ENCODE data around the gene PACS2. TPM values are rescaled to one million over a fixed set of nuclear protein-coding genes. Genes with fewer than 3 reads are reported as not detected.

PACS2 gene
- total RNA-seq, 1 experiment from 2014 or later = 55.2 TPM

DNA sequence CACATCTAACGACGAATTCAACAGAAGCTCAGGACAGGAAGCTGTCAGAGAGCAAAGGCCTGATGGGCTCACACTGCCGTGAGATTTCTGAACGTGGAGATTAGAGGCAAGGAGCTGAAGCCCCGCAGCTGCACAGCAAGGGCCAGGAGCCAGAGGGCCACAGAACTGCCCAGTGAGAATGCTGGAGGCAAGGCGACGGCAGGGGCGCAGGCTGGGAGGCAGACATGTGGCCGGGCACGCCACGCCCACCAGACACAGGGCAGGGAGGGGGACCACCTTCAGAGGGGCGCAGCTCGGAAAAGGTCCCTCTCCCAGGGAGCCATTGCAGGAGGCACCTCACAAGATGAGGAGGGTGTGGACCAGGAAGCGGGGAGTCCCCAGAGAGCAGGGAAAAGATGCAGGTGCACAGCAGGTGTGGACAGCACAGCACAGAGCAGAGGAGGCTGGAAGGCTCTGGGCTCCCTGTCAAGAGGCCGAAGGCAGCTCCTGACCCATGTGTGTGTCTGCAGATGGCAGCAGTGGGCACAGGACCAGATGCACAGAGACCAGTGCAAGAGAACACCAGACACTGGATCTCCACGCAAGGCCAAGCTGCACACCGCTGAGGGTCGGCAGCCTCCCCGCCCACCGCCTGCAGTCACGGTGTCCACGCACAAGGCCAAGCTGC, 43.2 kb upstream of the PACS2 start:
- POLR2A ChIA-PET = no interaction called here
- no TSS peak for BruUV-seq (replicated peaks)
- Histone ChIP-seq H3K4me1 (ENCODE audit: control insufficient read depth, insufficient read depth, low read length) (no peaks in the 10 kb centered on the region), H3K9me3 (ENCODE audit: control insufficient read depth, insufficient read depth, low read depth, low read length) (no peaks in the 10 kb centered on the region), H3K4me3 (ENCODE audit: low read depth in 2 of 2, low read length in 2 of 2) (no peak overlapping the region), H3K27me3 (ENCODE audit: control insufficient read depth, insufficient read depth, low read length) (no peaks in the 10 kb centered on the region), H3K36me3 (ENCODE audit: control insufficient read depth, insufficient read depth, low read length) (no peaks in the 10 kb centered on the region), H3K27ac (ENCODE audit: low read length) (no peak overlapping the region)
- CTCF ChIA-PET = interaction anchor here (0.7 kb wide), 1 partner anchor 21 kb away, joined by 5 read pairs; no protein-coding TSS in a partner anchor
- ATAC-seq = peak; percentile 68; the same call in 1 of the 2 replicates
- intact Hi-C loops (cut with micrococcal nuclease; ENCODE audit: unreplicated experiment) = no loop called here
- no peak for TF ChIP-seq TCF7L2 (IDR thresholded peaks at IDR 0.05; ENCODE audit: low read depth, low read length)
- in situ Hi-C loops (cut with HindIII; ENCODE audit: low pct_unique_long_range_greater_than_20kb, low sequenced_read_pairs) = no loop called here
- no peak for DNase-seq (ENCODE audit: low read depth, low spot score)

GRCh38 chr14:105272623-105273022, 41.9 kb upstream of the PACS2 start:
- in situ Hi-C loops (cut with HindIII; ENCODE audit: low pct_unique_long_range_greater_than_20kb, low sequenced_read_pairs) = no loop called here
- Histone ChIP-seq H3K4me1 (ENCODE audit: control insufficient read depth, insufficient read depth, low read length) (no peaks in the 10 kb centered on the region), H3K4me3 (ENCODE audit: low read depth in 2 of 2, low read length in 2 of 2) (no peak overlapping the region), H3K27ac (ENCODE audit: low read length) (no peak overlapping the region), H3K9me3 (ENCODE audit: control insufficient read depth, insufficient read depth, low read depth, low read length) (no peaks in the 10 kb centered on the region), H3K27me3 (ENCODE audit: control insufficient read depth, insufficient read depth, low read length) (no peaks in the 10 kb centered on the region), H3K36me3 (ENCODE audit: control insufficient read depth, insufficient read depth, low read length) (no peaks in the 10 kb centered on the region)
- ChIA-PET CTCF (no interaction called here), POLR2A (interaction anchor here (0.6 kb wide), 1 partner anchor 143 kb away, joined by 4 read pairs; no protein-coding TSS in a partner anchor)
- no peak for ATAC-seq
- intact Hi-C loops (cut with micrococcal nuclease; ENCODE audit: unreplicated experiment) = no loop called here
- no peak for DNase-seq (ENCODE audit: low read depth, low spot score)
- no TSS peak for BruUV-seq (replicated peaks)
- no peak for TF ChIP-seq POLR2AphosphoS5 (IDR thresholded peaks at IDR 0.05; ENCODE audit: low read depth, low read length)
- TF ChIP-seq REST (IDR thresholded peaks at IDR 0.05; ENCODE audit: insufficient read depth in 1 of 2, low read depth in 2 of 2, low read length in 1 of 2) = no peak
- TF ChIP-seq TCF7L2 (IDR thresholded peaks at IDR 0.05; ENCODE audit: low read depth, low read length) = no peak
- no peak for TF ChIP-seq SIN3A (IDR thresholded peaks at IDR 0.05; ENCODE audit: borderline replicate concordance, insufficient read depth, low read depth, low read length)
- TF ChIP-seq, protein P1, sequence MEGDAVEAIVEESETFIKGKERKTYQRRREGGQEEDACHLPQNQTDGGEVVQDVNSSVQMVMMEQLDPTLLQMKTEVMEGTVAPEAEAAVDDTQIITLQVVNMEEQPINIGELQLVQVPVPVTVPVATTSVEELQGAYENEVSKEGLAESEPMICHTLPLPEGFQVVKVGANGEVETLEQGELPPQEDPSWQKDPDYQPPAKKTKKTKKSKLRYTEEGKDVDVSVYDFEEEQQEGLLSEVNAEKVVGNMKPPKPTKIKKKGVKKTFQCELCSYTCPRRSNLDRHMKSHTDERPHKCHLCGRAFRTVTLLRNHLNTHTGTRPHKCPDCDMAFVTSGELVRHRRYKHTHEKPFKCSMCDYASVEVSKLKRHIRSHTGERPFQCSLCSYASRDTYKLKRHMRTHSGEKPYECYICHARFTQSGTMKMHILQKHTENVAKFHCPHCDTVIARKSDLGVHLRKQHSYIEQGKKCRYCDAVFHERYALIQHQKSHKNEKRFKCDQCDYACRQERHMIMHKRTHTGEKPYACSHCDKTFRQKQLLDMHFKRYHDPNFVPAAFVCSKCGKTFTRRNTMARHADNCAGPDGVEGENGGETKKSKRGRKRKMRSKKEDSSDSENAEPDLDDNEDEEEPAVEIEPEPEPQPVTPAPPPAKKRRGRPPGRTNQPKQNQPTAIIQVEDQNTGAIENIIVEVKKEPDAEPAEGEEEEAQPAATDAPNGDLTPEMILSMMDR (IDR thresholded peaks at IDR 0.05) = no peak

- DNase-seq (ENCODE audit: low read depth, low spot score) = no peak
- in situ Hi-C loops (cut with HindIII; ENCODE audit: low pct_unique_long_range_greater_than_20kb, low sequenced_read_pairs) (no loop called here), intact Hi-C loops (cut with micrococcal nuclease; ENCODE audit: unreplicated experiment) (no loop called here)
- BruUV-seq (replicated peaks) = no TSS peak
- ChIA-PET CTCF (no interaction called here), POLR2A (no interaction called here)
- ATAC-seq = no peak
- H3K27ac ChIP-seq (ENCODE audit: low read length) = no peak overlapping the region
- TF ChIP-seq TCF7L2 (IDR thresholded peaks at IDR 0.05; ENCODE audit: low read depth, low read length) (no peak), SIN3A (IDR thresholded peaks at IDR 0.05; ENCODE audit: borderline replicate concordance, insufficient read depth, low read depth, low read length) (no peak), POLR2AphosphoS5 (IDR thresholded peaks at IDR 0.05; ENCODE audit: low read depth, low read length) (no peak), REST (IDR thresholded peaks at IDR 0.05; ENCODE audit: insufficient read depth in 1 of 2, low read depth in 2 of 2, low read length in 1 of 2) (no peak)
- TF ChIP-seq, protein P1 (IDR thresholded peaks at IDR 0.05) = no peak
- no peaks in the 10 kb centered on the region for H3K27me3 ChIP-seq (ENCODE audit: control insufficient read depth, insufficient read depth, low read length)
- H3K36me3 ChIP-seq (ENCODE audit: control insufficient read depth, insufficient read depth, low read length) = no peaks in the 10 kb centered on the region
- H3K4me3 ChIP-seq (ENCODE audit: low read depth in 2 of 2, low read length in 2 of 2) = no peak overlapping the region
- no peaks in the 10 kb centered on the region for H3K4me1 ChIP-seq (ENCODE audit: control insufficient read depth, insufficient read depth, low read length)
- no peaks in the 10 kb centered on the region for H3K9me3 ChIP-seq (ENCODE audit: control insufficient read depth, insufficient read depth, low read depth, low read length)
Observed at GRCh38 chr14:105273062-105273461, 41.5 kb upstream of the PACS2 start.
